ENCODE measurements around the gene NXPH1. TPM values are rescaled to one million over a fixed set of nuclear protein-coding genes. Genes with fewer than 3 reads are reported as not detected.

Gene NXPH1
- polyA plus RNA-seq, 1 donor (not counting 4 experiments of a cell fraction or from before 2014, with no cell fraction given), result not detected

DNA sequence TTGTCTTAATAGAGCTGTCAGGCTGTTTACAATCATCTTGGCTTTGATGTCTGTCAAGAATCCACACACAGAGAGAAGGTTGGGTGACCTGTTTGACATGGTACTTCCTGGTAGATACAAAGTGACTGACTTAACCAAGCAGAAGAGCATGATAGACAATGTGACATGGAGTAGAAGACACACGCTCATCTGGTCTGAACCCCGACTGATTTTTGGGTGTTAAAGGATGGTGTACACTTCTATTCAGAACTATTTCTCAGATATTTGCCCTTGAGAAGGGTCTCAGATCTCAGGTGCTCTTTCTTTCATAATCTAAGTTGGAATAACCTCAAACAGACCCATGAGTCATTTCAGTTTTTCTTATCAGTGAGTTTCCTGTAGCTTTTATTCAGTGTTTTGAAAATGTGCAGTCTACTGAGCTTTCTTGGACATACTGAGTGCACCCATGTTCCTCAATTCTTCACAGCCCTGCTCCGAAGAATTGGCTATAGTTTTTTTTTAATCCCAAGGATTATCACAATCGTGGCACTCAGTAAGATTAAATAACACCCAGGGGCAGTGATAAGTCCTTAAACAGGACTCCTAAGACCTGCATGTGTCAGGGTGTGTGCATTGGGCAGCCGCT is 46.4 kb upstream of the NXPH1 start:
- TF ChIP-seq, protein P1, sequence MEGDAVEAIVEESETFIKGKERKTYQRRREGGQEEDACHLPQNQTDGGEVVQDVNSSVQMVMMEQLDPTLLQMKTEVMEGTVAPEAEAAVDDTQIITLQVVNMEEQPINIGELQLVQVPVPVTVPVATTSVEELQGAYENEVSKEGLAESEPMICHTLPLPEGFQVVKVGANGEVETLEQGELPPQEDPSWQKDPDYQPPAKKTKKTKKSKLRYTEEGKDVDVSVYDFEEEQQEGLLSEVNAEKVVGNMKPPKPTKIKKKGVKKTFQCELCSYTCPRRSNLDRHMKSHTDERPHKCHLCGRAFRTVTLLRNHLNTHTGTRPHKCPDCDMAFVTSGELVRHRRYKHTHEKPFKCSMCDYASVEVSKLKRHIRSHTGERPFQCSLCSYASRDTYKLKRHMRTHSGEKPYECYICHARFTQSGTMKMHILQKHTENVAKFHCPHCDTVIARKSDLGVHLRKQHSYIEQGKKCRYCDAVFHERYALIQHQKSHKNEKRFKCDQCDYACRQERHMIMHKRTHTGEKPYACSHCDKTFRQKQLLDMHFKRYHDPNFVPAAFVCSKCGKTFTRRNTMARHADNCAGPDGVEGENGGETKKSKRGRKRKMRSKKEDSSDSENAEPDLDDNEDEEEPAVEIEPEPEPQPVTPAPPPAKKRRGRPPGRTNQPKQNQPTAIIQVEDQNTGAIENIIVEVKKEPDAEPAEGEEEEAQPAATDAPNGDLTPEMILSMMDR (optimal IDR thresholded peaks at IDR 0.05 in 1 of 3, IDR thresholded peaks at IDR 0.05 in 1 of 3, conservative IDR thresholded peaks at IDR 0.05 in 1 of 3; ENCODE audit: extremely low read depth in 1 of 3, insufficient read depth in 2 of 3, low read length in 3 of 3), result no peak
- TF ChIP-seq EZH2 (IDR thresholded peaks at IDR 0.05; ENCODE audit: low read length), result no peak
- Histone ChIP-seq H3K9me3 (ENCODE audit: control insufficient read depth, low read depth, low read length) (no peaks in the 10 kb centered on the region), H3K36me3 (ENCODE audit: control insufficient read depth in 2 of 2, extremely low read depth in 1 of 2, insufficient read depth in 2 of 2, low read length in 2 of 2) (no peaks in the 10 kb centered on the region), H3K27me3 (ENCODE audit: control insufficient read depth, extremely low read depth, insufficient read depth, low read length) (no peaks in the 10 kb centered on the region), H4K20me1 (ENCODE audit: control insufficient read depth, extremely low read depth, insufficient read depth, low read length) (no peaks in the 10 kb centered on the region), H3K4me2 (ENCODE audit: control insufficient read depth, extremely low read depth, insufficient read depth, low read depth, low read length) (no peak overlapping the region), H2AFZ (ENCODE audit: control insufficient read depth, low read length) (no peak overlapping the region), H3K27ac (ENCODE audit: control insufficient read depth, insufficient read depth, low read length) (no peak overlapping the region), H3K4me1 (ENCODE audit: control insufficient read depth, extremely low read depth, insufficient read depth, low read length) (no peaks in the 10 kb centered on the region), H3K79me2 (ENCODE audit: control insufficient read depth, insufficient read depth, low read length) (no peaks in the 10 kb centered on the region), H3K9me1 (ENCODE audit: control insufficient read depth, extremely low read depth, insufficient read depth, low read length) (no peaks in the 10 kb centered on the region), H3K9ac (ENCODE audit: control insufficient read depth, extremely low read depth, insufficient read depth, low read length) (no peak overlapping the region), H3K4me3 (ENCODE audit: control insufficient read depth in 2 of 3, extremely low read depth in 1 of 3, insufficient read depth in 2 of 3, low read depth in 1 of 3, low read length in 3 of 3) (no peak overlapping the region)
- no peak for DNase-seq (ENCODE audit: low read depth, low spot score)
- no peak for FAIRE-seq
- dilution Hi-C loops (cut with MboI; ENCODE audit: extremely low pct_ligation_motif_present, low sequenced_read_pairs), result no loop called here

GRCh38 chr7:8387551-8388256 is 45.7 kb upstream of the NXPH1 start:
- Histone ChIP-seq H2AFZ (ENCODE audit: control insufficient read depth, low read length) (no peak overlapping the region), H3K27me3 (ENCODE audit: control insufficient read depth, extremely low read depth, insufficient read depth, low read length) (no peaks in the 10 kb centered on the region), H3K79me2 (ENCODE audit: control insufficient read depth, insufficient read depth, low read length) (no peaks in the 10 kb centered on the region), H3K9ac (ENCODE audit: control insufficient read depth, extremely low read depth, insufficient read depth, low read length) (no peak overlapping the region), H3K9me1 (ENCODE audit: control insufficient read depth, extremely low read depth, insufficient read depth, low read length) (no peaks in the 10 kb centered on the region), H3K4me2 (ENCODE audit: control insufficient read depth, extremely low read depth, insufficient read depth, low read depth, low read length) (no peak overlapping the region), H3K36me3 (ENCODE audit: control insufficient read depth in 2 of 2, extremely low read depth in 1 of 2, insufficient read depth in 2 of 2, low read length in 2 of 2) (no peaks in the 10 kb centered on the region), H3K9me3 (ENCODE audit: control insufficient read depth, low read depth, low read length) (no peaks in the 10 kb centered on the region), H3K27ac (ENCODE audit: control insufficient read depth, insufficient read depth, low read length) (no peak overlapping the region), H3K4me3 (ENCODE audit: control insufficient read depth in 2 of 3, extremely low read depth in 1 of 3, insufficient read depth in 2 of 3, low read depth in 1 of 3, low read length in 3 of 3) (no peak overlapping the region), H3K4me1 (ENCODE audit: control insufficient read depth, extremely low read depth, insufficient read depth, low read length) (no peaks in the 10 kb centered on the region), H4K20me1 (ENCODE audit: control insufficient read depth, extremely low read depth, insufficient read depth, low read length) (no peaks in the 10 kb centered on the region)
- no peak for FAIRE-seq
- dilution Hi-C loops (cut with MboI; ENCODE audit: extremely low pct_ligation_motif_present, low sequenced_read_pairs), result no loop called here
- no peak for DNase-seq (ENCODE audit: low read depth, low spot score)
- no peak for TF ChIP-seq EZH2 (IDR thresholded peaks at IDR 0.05; ENCODE audit: low read length)
- TF ChIP-seq, protein P1 (optimal IDR thresholded peaks at IDR 0.05 in 1 of 3, IDR thresholded peaks at IDR 0.05 in 1 of 3, conservative IDR thresholded peaks at IDR 0.05 in 1 of 3; ENCODE audit: extremely low read depth in 1 of 3, insufficient read depth in 2 of 3, low read length in 3 of 3), result no peak

All from keratinocyte (primary cell).